K562 (cell line): ENCODE data around the gene TMEM63C. TPM values are rescaled to one million over a fixed set of nuclear protein-coding genes. Genes with fewer than 3 reads are reported as not detected.

Experiments
- ATAC-seq: fragments of 200-7000 bp; cut with Tn5 transposase; 3 replicates; pipeline ENCODE4 v1.9.1; 2020; ENCODE audit warnings: moderate library complexity
- BruUV-seq: library from RNA; stranded (reverse); fragments of 400-500 nt; replicated peaks from 2 replicates; lab custom pipeline; 2021; lab: Mats Ljungman, UMichigan
- CTCF ChIA-PET: fragments of 300-600 bp; formaldehyde crosslinking; extraction: SDS; loops from one replicate; lab custom pipeline; 2021; ENCODE audit warnings: low intra/inter-chr PET ratio; lab: Yijun Ruan, JAX
- POLR2A ChIA-PET: fragments of 300-600, 350-650 bp; sonication (Branson Sonifier 250); formaldehyde crosslinking; extraction: SDS; loops from one replicate; lab custom pipeline; 2021; ENCODE audit warnings: antibody characterized with exemption, inconsistent platforms; lab: Yijun Ruan, JAX
- DNase-seq, 4 experiments: peaks; one replicate each; pipeline versions ENCODE4 v3.0.0 to v3.0.0-alpha.2; 2011 to 2018; ENCODE audit warnings: low spot score in 3 of 4, mixed read lengths in 3 of 4; ENCODE audit errors: extremely low read depth in 1 of 4
- FAIRE-seq: peaks from 2 replicates; lab custom pipeline; 2011; peaks lifted over from hg19 to GRCh38; lab: Jason Lieb, UNC
- H2AFZ ChIP-seq: 2 replicates; pipeline ENCODE4 v1.6.0; 2011; ENCODE audit warnings: low read depth, low read length, control low read depth, inconsistent platforms
- H3K27ac ChIP-seq: fragments of 200-600 bp; 3 replicates; pipeline ENCODE4 v1.8.0; 2011; ENCODE audit warnings: low read depth, mild to moderate bottlenecking, control low read depth, inconsistent platforms, low read length, moderate library complexity, mixed read lengths; ENCODE audit errors: extremely low read depth
- H3K27me3 ChIP-seq, 2 experiments: fragments of 300-600 bp in 1 of 2; 2 replicates in 1 of 2; 3 replicates in 1 of 2; pipeline versions ENCODE4 v1.6.0 to v1.8.0; 2011; ENCODE audit warnings: inconsistent platforms in 2 of 2, low read length in 2 of 2, mild to moderate bottlenecking in 1 of 2, mixed read lengths in 1 of 2, moderate library complexity in 1 of 2; ENCODE audit not compliant: control insufficient read depth in 2 of 2, insufficient read depth in 2 of 2
- H3K36me3 ChIP-seq: fragments of 300-600 bp; 3 replicates; pipeline ENCODE4 v1.8.0; 2011; ENCODE audit warnings: mild to moderate bottlenecking, low read length, inconsistent platforms; ENCODE audit not compliant: control insufficient read depth, insufficient read depth
- H3K4me1 ChIP-seq, 2 experiments: fragments of 200-600 bp in 1 of 2; replicated peaks in 1 of 2; 2 replicates in 1 of 2; 3 replicates in 1 of 2; pipeline versions ENCODE4 v1.5.1 to v1.8.0; 2011; ENCODE audit warnings: inconsistent platforms in 2 of 2, low read length in 2 of 2, mild to moderate bottlenecking in 1 of 2, mixed read lengths in 1 of 2, moderate library complexity in 1 of 2; ENCODE audit not compliant: control insufficient read depth in 2 of 2, insufficient read depth in 2 of 2
- H3K4me2 ChIP-seq: 2 replicates; pipeline ENCODE4 v1.6.1; 2011; ENCODE audit warnings: low read length, control low read depth, inconsistent platforms, mixed read lengths; ENCODE audit not compliant: insufficient read depth
- H3K4me3 ChIP-seq: fragments of 200-600 bp; sonication (generic), shearing (Covaris generic); 2 replicates; pipeline ENCODE4 v1.5.1; 2016; ENCODE audit warnings: control low read depth, inconsistent platforms
- H3K79me2 ChIP-seq: fragments of 200-600 bp; 3 replicates; pipeline ENCODE4 v1.8.0; 2011; ENCODE audit warnings: low read length, inconsistent platforms; ENCODE audit not compliant: control insufficient read depth, insufficient read depth
- H3K9ac ChIP-seq, 2 experiments: 2 replicates each; pipeline versions ENCODE4 v1.6.0 to v1.6.1; 2011; ENCODE audit warnings: low read depth in 2 of 2, low read length in 2 of 2, control low read depth in 1 of 2, inconsistent platforms in 1 of 2, mild to moderate bottlenecking in 1 of 2, mixed read lengths in 1 of 2; ENCODE audit not compliant: insufficient read depth in 1 of 2
- H3K9me1 ChIP-seq: one replicate; pipeline ENCODE4 v1.6.0; 2011; ENCODE audit warnings: inconsistent platforms, mild to moderate bottlenecking, low read length, moderate library complexity; ENCODE audit not compliant: control insufficient read depth, insufficient read depth
- H3K9me3 ChIP-seq: replicated peaks from 2 replicates; pipeline ENCODE4 v1.5.1; 2011; ENCODE audit warnings: low read depth, low read length, inconsistent platforms; ENCODE audit not compliant: control insufficient read depth, insufficient read depth
- H4K20me1 ChIP-seq: replicated peaks from 2 replicates; pipeline ENCODE4 v1.6.1; 2011; ENCODE audit warnings: low read length, inconsistent platforms, mixed read lengths; ENCODE audit not compliant: control insufficient read depth, insufficient read depth
- ATF2 ChIP-seq: sonication (generic); formaldehyde crosslinking; IDR thresholded peaks from 2 replicates; pipeline ENCODE4 v1.8.1; 2022; ENCODE audit warnings: missing genetic modification reagents
- CBX3 ChIP-seq, 2 experiments: IDR thresholded peaks; 1 replicate in 1 of 2; 2 replicates in 1 of 2; pipeline ENCODE4 v1.6.1; 2012; ENCODE audit warnings: inconsistent platforms in 2 of 2, low read length in 2 of 2, borderline replicate concordance in 1 of 2, control low read depth in 1 of 2
- CBX8 ChIP-seq: fragments of 200-600 bp; sonication (generic); IDR thresholded peaks from 2 replicates; pipeline ENCODE4 v1.6.1; 2012; ENCODE audit warnings: borderline replicate concordance, mixed run types, low read depth, mild to moderate bottlenecking, moderate library complexity, mixed read lengths, low read length, control low read depth, inconsistent platforms; ENCODE audit not compliant: poor library complexity, severe bottlenecking; ENCODE audit errors: extremely low read depth
- EGR1 ChIP-seq: fragments of 450-650 bp; conservative IDR thresholded peaks from 2 replicates; pipeline ENCODE4 v1.6.1; 2017; ENCODE audit warnings: mild to moderate bottlenecking
- HDAC3 ChIP-seq: fragments of 450-650 bp; IDR thresholded peaks from 2 replicates; pipeline ENCODE4 v1.6.1; 2018; ENCODE audit warnings: borderline replicate concordance, mild to moderate bottlenecking, moderate library complexity; ENCODE audit not compliant: partially characterized antibody
- HEY1 ChIP-seq: fragments of 250-450 bp; sonication (Bioruptor Pico); IDR thresholded peaks from 2 replicates; pipeline ENCODE4 v1.5.0; 2020; ENCODE audit warnings: mild to moderate bottlenecking, moderate library complexity, borderline replicate concordance
- KLF1 ChIP-seq: fragments of 450-650 bp; IDR thresholded peaks from 2 replicates; pipeline ENCODE4 v1.6.1; 2016; ENCODE audit warnings: missing genetic modification characterization, missing compliant biosample characterization
- POU5F1 ChIP-seq: fragments of 150-350 bp; IDR thresholded peaks from 2 replicates; pipeline ENCODE4 v1.6.1; 2014; ENCODE audit warnings: borderline replicate concordance, low read length, low read depth, mild to moderate bottlenecking; ENCODE audit not compliant: partially characterized antibody
- SETDB1 ChIP-seq: IDR thresholded peaks from one replicate; pipeline ENCODE4 v1.6.1; 2012; ENCODE audit warnings: low read length, control low read depth, inconsistent platforms
- THRAP3 ChIP-seq: fragments of 450-650 bp; IDR thresholded peaks from 2 replicates; pipeline ENCODE4 v1.6.1; 2016; ENCODE audit warnings: mild to moderate bottlenecking, inconsistent platforms, borderline replicate concordance
- ZBTB5 ChIP-seq: fragments of 450-650 bp; IDR thresholded peaks from 2 replicates; pipeline ENCODE4 v1.6.1; 2017; ENCODE audit warnings: antibody characterized with exemption
- ZZZ3 ChIP-seq: fragments of 450-650 bp; IDR thresholded peaks from 2 replicates; pipeline ENCODE4 v1.6.1; 2016; ENCODE audit warnings: antibody characterized with exemption, mild to moderate bottlenecking, moderate library complexity
- WGBS: fragments of 100-300 bp; shearing (Covaris generic); methylation state at CpG from one replicate; pipeline ENCODE4 v1.1.6; 2016; ENCODE audit warnings: low coverage, mixed read lengths; ENCODE audit not compliant: insufficient coverage; ENCODE audit errors: missing lambda C conversion rate; 5-methylcytosine and 5-hydroxymethylcytosine counted together
- in situ Hi-C: fragments of 300-500 bp; cut with MboI; formaldehyde crosslinking; loops from 4 replicates; pipeline ENCODE4 v1.15.0; 2018; ENCODE audit warnings: inconsistent platforms, mixed read lengths
- intact Hi-C: fragments of 100-400 bp; cut with micrococcal nuclease; formaldehyde crosslinking; loops from 2 replicates; pipeline ENCODE4 v1.14.2; 2022
- polyA plus RNA-seq, 8 experiments: library from polyadenylated mRNA; depleted of rRNA in 4 of 8; stranded (reverse) in 5 of 8; unstranded in 3 of 8; fragments of >200 nt; fragmentation: Nextera tagmentation in 2 of 8; fragmentation: Illumina TruSeq in 1 of 8; extraction: Ambion mirVana in 2 of 8; extraction: Trizol in 1 of 8; gene quantifications; 2 replicates each; pipeline versions ENCODE4 v1.2.1 to v1.2.3, GENCODE V29; 2011 to 2014; ENCODE audit warnings: inconsistent platforms in 1 of 8, missing spikeins in 1 of 8
- total RNA-seq, 7 experiments: library from RNA; depleted of rRNA in 6 of 7; stranded (reverse); fragments of >200 nt in 6 of 7; fragmentation: Illumina TruSeq in 2 of 7; extraction: Trizol in 2 of 7; gene quantifications; 2 replicates each; pipeline versions ENCODE4 v1.2.1 to v1.2.3, GENCODE V29; 2011 to 2021; ENCODE audit warnings: low replicate concordance in 1 of 7
- TF ChIP-seq, protein P1 (sequence below): fragments of 250-450 bp; sonication (Bioruptor Pico); IDR thresholded peaks from 2 replicates; pipeline ENCODE4 v1.5.0; 2021

TMEM63C gene
- total and polyA plus RNA-seq, 9 of the 15 experiments (the other 6 are each of a cell fraction or from before 2014, with no cell fraction given): 0.07 TPM; not detected in 8

DNA sequence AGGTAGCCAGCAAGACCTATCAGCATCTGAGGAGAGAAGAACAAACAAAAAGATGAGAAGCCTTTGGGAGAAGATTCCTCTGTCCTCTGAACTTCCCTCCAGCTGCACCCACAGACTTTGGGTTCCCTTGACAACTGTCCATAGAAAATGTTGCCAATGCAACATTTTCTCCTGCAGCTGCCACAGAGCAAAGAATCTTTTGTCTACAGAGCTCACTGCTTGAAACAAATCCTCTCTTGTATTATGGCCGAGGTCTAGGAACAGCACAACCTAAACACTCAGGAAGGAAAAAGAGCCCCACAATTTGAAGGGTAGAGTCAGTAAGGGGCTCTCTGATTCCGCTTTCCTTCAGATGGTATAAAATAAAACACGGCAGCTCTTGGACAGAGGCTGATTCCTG is 124.8 kb downstream of the TMEM63C start:
- no peak overlapping the region for H3K4me2 ChIP-seq
- H3K9me1 ChIP-seq: no peaks in the 10 kb centered on the region
- no TSS peak for BruUV-seq
- H2AFZ ChIP-seq: no peak overlapping the region
- H3K36me3 ChIP-seq: peaks cover 14% of the 10 kb centered on the region; the same call in 2 of the 3 replicates
- no peak for ATAC-seq
- H3K4me1 ChIP-seq: peaks cover 0 to 5% of the 10 kb centered on the region in 2 experiments; a peak in 2 of 5 replicates
- DNase-seq: no peak
- WGBS: 55% methylated on average over 3 of the region's 3 CpGs
- H3K27ac ChIP-seq: no peak overlapping the region
- ChIA-PET CTCF (no interaction called here), POLR2A (interaction anchor here (0.6 to 1.4 kb wide), 2 partner anchors 9 to 173 kb away, joined by 3 to 4 read pairs; no protein-coding TSS in a partner anchor)
- no peaks in the 10 kb centered on the region for H3K79me2 ChIP-seq
- intact Hi-C loops (no loop called here), in situ Hi-C loops (no loop called here)
- no peaks in the 10 kb centered on the region for H4K20me1 ChIP-seq
- no peaks in the 10 kb centered on the region for H3K9me3 ChIP-seq
- TF ChIP-seq EGR1 (no peak), THRAP3 (no peak), CBX8 (no peak), HEY1 (no peak), POU5F1 (no peak), SETDB1 (no peak), CBX3 (IDR thresholded peaks at IDR 0.05; ENCODE audit: borderline replicate concordance in 1 of 2, low read length in 2 of 2) (no peak), HDAC3 (no peak), ZZZ3 (no peak), ZBTB5 (no peak), ATF2 (CRISPR knock-in tag) (no peak), KLF1 (tag) (no peak)
- TF ChIP-seq, protein P1, sequence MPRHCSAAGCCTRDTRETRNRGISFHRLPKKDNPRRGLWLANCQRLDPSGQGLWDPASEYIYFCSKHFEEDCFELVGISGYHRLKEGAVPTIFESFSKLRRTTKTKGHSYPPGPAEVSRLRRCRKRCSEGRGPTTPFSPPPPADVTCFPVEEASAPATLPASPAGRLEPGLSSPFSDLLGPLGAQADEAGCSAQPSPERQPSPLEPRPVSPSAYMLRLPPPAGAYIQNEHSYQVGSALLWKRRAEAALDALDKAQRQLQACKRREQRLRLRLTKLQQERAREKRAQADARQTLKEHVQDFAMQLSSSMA: no peak
- H3K27me3 ChIP-seq: no peaks in the 10 kb centered on the region
- no peak overlapping the region for H3K4me3 ChIP-seq
- no peak for FAIRE-seq
- H3K9ac ChIP-seq: no peak overlapping the region
